ENCODE data around the gene NBEA.

NBEA gene

GRCh38 chr13:35225159-35225558 lies 283.1 kb downstream of the NBEA start:
- DNase-seq (ENCODE audit: low read depth) = no peak
- TF ChIP-seq CTCF (conservative IDR thresholded peaks at IDR 0.05; ENCODE audit: low read depth, low read length) = no peak
- no peak overlapping the region for H3K4me3 ChIP-seq (ENCODE audit: low read depth, low read length)

GRCh38 chr13:35225582-35225981 lies 283.5 kb downstream of the NBEA start:
- no peak for TF ChIP-seq CTCF (conservative IDR thresholded peaks at IDR 0.05; ENCODE audit: low read depth, low read length)
- DNase-seq (ENCODE audit: low read depth) = no peak
- no peak overlapping the region for H3K4me3 ChIP-seq (ENCODE audit: low read depth, low read length)

GRCh38 chr13:35228536-35228935 lies 286.5 kb downstream of the NBEA start:
- DNase-seq (ENCODE audit: low read depth) = no peak
- TF ChIP-seq CTCF (conservative IDR thresholded peaks at IDR 0.05; ENCODE audit: low read depth, low read length) = no peak

GRCh38 chr13:35231426-35231825 lies 289.4 kb downstream of the NBEA start:
- no peak overlapping the region for H3K4me3 ChIP-seq (ENCODE audit: low read depth, low read length)
- TF ChIP-seq CTCF (conservative IDR thresholded peaks at IDR 0.05; ENCODE audit: low read depth, low read length) = no peak
- DNase-seq (ENCODE audit: low read depth) = no peak

More at GRCh38 chr13:35228536-35228935, 286.5 kb downstream of the NBEA start:
- H3K4me3 ChIP-seq (ENCODE audit: low read depth, low read length) = no peak overlapping the region

- no peak overlapping the region for H3K4me3 ChIP-seq (ENCODE audit: low read depth, low read length)
- DNase-seq (ENCODE audit: low read depth) = no peak
- no peak for TF ChIP-seq CTCF (conservative IDR thresholded peaks at IDR 0.05; ENCODE audit: low read depth, low read length)
Observed at GRCh38 chr13:35238274-35238673, 296.2 kb downstream of the NBEA start.

- TF ChIP-seq CTCF (conservative IDR thresholded peaks at IDR 0.05; ENCODE audit: low read depth, low read length) = no peak
- no peak overlapping the region for H3K4me3 ChIP-seq (ENCODE audit: low read depth, low read length)
- DNase-seq (ENCODE audit: low read depth) = no peak
Observed at GRCh38 chr13:35252536-35253205, 310.6 kb downstream of the NBEA start.

- no peak for DNase-seq (ENCODE audit: low read depth)
- no peak overlapping the region for H3K4me3 ChIP-seq (ENCODE audit: low read depth, low read length)
- TF ChIP-seq CTCF (conservative IDR thresholded peaks at IDR 0.05; ENCODE audit: low read depth, low read length) = no peak
Observed at GRCh38 chr13:35255241-35255640, 313.2 kb downstream of the NBEA start.

Measured in choroid plexus epithelial cell (primary cell).